Measurements from ENCODE around the gene ZNF385A.
"Not testable (repeated sequence)": the region's sequence is repeated elsewhere in the genome, so short reads cannot be mapped to it uniquely, and the experiment has no call there.

Gene ZNF385A

GRCh38 chr12:54352891-54353874 is 31.4 kb downstream of the ZNF385A start:
- DNase-seq, result no peak

DNA sequence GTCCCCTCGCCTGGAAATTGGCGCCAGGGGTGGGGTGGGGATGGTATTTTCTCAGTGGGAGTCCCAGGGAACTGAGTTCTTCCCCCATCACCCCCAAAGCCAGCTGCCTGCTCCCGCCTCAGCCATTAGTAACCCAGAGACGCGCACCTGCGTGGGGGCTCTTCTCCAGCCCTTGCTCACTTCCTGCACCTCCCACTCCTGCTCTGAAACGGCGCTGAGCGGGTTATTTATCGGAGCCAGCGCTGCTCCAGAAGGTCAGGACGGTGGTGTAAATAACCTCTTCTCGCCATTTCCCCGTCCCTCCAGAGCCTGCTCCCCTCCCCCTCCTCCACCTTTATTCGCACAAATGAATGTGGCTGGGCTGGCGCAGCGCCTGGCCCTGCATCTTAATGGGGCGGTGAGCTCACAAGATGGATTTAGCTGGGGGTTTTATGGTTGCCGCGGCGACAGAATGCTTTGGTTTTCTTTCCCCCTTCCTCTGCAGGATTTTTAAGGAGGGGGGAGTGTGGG is 32.5 kb downstream of the ZNF385A start:
- no peak for DNase-seq

- no peak for DNase-seq
Measured at GRCh38 chr12:54351341-54351740, 33.2 kb downstream of the ZNF385A start.

GRCh38 chr12:54350743-54351142 is 33.8 kb downstream of the ZNF385A start:
- DNase-seq, result no peak

GRCh38 chr12:54349679-54350078 is 34.9 kb downstream of the ZNF385A start:
- DNase-seq, result no peak

DNA sequence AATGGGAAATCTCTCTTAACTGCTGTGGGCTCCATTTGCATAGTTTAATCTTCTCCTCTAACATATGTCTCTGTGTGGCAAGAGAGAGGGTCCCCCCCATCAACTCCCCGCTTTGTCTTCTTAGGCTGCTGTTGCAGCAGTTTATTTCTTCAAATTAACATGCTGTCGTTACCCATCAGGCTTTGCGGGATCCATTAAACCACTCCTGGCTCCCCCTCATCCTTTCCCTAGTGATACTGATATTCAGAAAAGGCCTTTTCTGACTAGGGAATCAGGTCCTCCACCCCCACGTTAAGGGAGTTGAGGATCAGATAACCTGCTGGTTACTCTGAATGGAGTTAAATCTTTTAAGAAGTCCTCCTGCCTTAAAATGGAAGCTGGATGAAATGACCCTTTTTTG is 35.5 kb downstream of the ZNF385A start:
- DNase-seq, result no peak

GRCh38 chr12:54341378-54342300 is 42.9 kb downstream of the ZNF385A start:
- no peak for DNase-seq

DNA sequence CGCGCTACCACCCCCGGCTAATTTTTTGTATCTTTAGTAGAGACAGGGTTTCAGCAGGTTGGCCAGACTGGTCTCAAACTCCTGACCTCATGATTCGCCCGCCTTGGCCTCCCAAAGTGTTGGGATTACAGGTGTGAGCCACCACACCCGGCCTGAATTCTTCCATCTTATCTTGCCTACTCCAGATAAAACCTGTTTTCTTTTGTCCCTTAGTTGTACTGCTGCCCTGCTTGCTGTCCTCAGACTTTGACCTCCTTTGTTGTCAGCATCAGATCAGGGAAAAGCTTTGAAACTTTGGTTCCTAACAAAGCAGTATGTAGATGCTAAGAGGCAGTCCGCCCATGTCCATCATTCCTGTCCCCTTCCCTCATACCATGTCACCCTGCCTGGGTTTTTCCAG is 43.7 kb downstream of the ZNF385A start:
- DNase-seq, result no peak

DNA sequence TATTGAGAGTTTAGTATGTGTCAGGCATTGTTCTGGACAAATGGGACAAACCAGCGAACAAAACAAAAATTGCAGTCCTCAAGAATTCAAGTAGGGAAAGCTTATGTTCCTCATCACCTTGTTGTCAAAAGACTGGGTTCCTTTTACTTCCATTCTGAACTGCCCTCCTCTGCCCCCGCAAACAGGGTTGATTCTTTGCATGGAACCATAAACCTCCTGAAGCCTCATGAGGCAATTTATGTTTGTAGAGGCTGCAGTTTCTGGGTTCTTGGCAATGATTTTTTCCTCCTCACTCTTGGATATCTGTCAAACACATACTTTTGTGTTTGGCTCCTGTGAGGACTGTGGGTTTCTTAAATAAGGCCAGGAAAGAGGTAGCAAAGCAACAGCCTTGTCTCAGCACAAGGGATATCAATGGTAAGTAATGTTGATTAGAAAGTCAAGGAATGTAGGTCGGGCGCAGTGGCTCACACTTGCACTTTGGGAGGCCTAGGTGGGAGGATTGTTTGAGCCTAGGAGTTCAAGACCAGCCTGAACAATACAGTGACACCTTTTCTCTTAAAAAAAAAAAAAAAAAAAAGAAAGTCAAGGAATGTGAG is 45.7 kb downstream of the ZNF385A start:
- no peak for DNase-seq

DNA sequence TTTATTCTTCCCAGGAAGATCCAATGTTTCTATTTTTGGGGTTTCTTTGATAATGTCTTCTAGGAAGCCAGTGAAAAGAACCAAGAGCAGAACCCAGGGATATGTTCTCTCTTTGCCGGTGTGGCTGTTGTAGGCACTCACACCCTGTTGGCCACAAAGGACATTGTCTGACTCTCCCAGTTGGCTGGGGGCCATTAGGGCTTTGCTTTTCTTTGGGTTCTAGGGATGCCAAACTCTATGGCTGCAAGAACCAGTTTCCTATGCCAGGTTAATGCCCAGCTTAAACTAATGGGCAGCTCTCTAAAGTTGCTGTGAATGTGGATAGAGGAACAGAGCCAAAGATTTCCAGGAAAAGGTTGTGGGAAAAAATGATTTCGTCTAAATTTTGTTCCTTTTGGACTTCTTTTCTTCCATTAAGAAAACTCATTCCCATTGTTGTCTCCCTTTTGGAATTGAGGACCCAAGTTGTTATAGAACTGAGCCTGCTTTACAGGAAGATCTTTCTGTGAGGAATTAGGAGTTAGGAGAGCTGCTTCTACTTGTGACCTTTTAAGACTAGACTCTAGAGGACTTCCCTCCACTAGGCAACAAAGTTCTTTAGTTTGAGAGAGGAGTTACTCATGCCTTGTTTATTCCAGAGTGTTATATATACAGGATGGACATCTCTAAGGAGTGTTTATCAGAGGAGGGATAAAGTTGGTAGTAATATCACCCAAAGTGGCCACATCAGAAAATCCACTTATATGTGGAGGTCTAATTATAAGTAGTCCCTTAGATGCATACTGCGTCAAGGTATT is 46.5 kb downstream of the ZNF385A start:
- no peak for DNase-seq

DNA sequence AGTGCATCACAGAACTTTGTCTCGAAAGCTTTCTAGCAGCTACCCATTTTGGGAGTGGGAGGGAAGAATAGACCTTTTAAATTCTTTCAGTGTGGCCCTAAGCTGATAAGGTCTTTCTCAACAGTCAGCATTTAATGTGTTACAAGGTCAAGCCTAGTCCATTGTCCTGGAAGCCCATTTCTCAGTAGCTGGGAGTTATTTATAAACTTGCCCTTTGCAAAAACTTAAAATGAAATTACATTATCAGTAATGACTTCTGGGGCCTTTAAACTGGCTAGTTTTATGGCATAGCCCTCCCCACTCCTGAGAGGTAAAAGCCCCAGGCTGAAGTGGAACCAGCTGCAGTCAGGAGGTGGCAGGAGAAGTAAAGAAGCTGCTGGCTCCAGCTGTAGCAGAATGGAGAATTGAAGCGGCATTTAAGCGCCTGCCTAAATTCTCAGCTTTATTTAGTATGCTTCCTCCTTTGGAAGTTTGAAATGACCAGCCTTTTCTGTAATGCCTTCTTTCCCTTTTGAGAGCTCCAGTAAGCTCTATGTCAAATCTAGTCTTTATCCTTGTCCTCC is 47.2 kb downstream of the ZNF385A start:
- no peak for DNase-seq

GRCh38 chr12:54333420-54334034 is 51.0 kb downstream of the ZNF385A start:
- DNase-seq, result no peak

GRCh38 chr12:54331461-54331860 is 53.1 kb downstream of the ZNF385A start:
- DNase-seq, result no peak

DNA sequence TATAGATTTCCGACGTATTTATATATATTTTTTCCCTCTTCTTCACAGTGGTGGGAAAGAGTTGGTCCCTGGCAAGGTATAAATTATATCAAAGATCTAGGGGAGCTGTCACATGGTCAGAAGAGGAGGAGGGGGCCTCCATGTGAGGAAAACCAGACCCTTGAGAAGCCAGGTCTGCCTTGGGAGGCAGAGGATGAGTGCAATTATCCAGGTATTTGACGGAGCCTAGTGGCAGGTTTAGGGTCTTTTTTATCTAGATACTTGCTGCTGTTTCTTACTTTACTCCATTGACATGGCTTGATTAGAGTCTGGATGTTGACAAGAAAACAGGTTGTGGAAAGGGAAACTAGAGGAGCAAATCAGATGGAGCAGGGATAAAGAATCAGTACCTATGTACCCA is 54.1 kb downstream of the ZNF385A start:
- no peak for DNase-seq

DNA sequence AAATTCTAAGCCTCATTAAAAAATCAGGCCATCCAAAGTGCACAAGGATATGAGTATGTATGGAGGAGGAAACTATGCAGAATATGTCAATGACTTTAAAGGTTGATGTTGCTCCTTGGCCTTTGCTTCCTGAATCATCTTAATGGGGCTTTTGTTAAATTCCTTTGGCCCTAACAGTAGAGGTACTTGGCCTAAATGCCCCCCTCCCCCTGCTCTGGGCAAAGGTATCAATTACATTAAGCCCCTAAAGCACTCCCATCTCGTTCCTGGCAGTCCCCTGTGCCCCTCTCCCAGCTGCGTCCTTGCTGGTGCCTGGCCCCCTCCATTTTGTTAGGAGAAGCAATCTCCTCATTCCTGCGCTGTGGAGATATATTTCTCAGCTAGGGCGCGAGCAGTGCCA is 54.8 kb downstream of the ZNF385A start:
- no peak for DNase-seq

GRCh38 chr12:54328595-54329337 is 55.8 kb downstream of the ZNF385A start:
- no peak for DNase-seq

- DNase-seq, result not testable (repeated sequence)
Measured at GRCh38 chr12:54325442-54326109, 59.0 kb downstream of the ZNF385A start.

- peak; percentile 75 for DNase-seq
Measured at GRCh38 chr12:54324617-54325441, 59.7 kb downstream of the ZNF385A start, which contains the start of gene COPZ1. COPZ1 (plus strand) TSS chr12:54325131; CDS start chr12:54325164, 33 bp downstream.

DNA sequence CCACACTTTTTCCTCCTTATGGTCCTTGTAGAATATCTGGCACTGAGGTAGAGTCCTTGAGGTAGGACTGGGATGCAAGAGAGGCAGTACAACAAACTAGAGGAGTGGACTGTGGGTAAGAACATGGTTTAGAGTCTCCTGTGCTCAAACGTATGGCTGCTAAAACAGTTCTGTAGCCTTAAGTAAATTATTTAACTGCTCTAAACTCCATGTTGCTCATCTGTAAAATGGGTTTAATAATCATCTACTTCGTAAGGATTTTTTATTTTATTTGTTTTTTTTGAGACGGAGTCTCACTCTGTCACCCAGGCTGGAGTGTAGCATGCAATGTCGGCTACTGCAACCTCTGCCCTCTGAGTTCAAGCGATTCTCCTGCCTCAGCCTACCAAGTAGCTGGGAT is 63.2 kb downstream of the ZNF385A start:
- DNase-seq, result no peak

Measured in GOT3 (cell line).